GM18909 (cell line): ENCODE data around the gene GALR1.
"Not testable (repeated sequence)": the region's sequence is repeated elsewhere in the genome, so short reads cannot be mapped to it uniquely, and the experiment has no call there.

Source experiments
- ATAC-seq: cut with Tn5 transposase; IDR thresholded peaks from one replicate; pipeline ENCODE4 v1.9.1; 2021; ENCODE audit warnings: mild to moderate bottlenecking; ENCODE audit not compliant: unreplicated experiment, poor library complexity

The GALR1 gene

GRCh38 chr18:77248873-77249568 is 627 bp upstream of the GALR1 start:
- ATAC-seq = no peak

DNA sequence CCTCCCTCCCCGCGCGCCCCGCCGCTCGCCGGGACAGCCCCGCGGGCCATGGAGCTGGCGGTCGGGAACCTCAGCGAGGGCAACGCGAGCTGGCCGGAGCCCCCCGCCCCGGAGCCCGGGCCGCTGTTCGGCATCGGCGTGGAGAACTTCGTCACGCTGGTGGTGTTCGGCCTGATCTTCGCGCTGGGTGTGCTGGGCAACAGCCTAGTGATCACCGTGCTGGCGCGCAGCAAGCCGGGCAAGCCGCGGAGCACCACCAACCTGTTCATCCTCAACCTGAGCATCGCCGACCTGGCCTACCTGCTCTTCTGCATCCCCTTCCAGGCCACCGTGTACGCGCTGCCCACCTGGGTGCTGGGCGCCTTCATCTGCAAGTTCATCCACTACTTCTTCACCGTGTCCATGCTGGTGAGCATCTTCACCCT is 865 bp downstream of the GALR1 start:
- no peak for ATAC-seq

GRCh38 chr18:77250926-77251729 is 1.5 kb downstream of the GALR1 start:
- ATAC-seq = no peak

- no peak for ATAC-seq
Measured at GRCh38 chr18:77251730-77252050, 2.0 kb downstream of the GALR1 start.

- no peak for ATAC-seq
Measured at GRCh38 chr18:77254711-77255405, 5.2 kb downstream of the GALR1 start.

DNA sequence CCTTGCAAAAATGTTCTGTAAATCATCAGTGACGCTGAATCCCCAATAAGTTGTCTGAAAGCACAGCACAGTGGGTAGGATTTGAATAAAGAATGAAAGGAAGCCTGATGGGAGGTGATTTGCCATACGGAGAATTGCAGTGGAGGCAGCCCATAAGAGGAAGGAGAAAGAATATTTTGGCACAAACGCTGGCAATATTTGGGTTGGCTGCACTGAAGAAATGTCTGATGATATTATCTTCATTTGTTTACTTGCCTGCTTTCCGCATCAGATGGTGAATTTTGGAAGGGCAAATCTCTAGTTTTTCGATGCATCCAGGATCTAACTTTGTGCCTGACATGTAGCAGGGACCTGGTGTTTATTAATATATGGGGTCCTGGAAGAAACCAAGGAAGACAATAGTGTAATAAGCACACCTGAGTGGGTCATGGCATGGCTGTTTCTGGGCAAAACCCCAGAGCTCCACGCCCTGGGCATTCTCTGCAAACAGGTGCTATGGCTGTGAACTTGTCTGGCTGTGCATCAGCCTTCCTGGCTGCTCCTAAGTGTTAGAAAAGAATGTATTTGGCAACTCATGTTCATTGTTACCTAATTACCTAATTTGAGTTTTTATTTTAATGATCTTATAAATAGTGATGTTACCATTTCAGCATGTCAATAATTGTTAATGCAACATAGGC is 5.9 kb downstream of the GALR1 start:
- no peak for ATAC-seq

DNA sequence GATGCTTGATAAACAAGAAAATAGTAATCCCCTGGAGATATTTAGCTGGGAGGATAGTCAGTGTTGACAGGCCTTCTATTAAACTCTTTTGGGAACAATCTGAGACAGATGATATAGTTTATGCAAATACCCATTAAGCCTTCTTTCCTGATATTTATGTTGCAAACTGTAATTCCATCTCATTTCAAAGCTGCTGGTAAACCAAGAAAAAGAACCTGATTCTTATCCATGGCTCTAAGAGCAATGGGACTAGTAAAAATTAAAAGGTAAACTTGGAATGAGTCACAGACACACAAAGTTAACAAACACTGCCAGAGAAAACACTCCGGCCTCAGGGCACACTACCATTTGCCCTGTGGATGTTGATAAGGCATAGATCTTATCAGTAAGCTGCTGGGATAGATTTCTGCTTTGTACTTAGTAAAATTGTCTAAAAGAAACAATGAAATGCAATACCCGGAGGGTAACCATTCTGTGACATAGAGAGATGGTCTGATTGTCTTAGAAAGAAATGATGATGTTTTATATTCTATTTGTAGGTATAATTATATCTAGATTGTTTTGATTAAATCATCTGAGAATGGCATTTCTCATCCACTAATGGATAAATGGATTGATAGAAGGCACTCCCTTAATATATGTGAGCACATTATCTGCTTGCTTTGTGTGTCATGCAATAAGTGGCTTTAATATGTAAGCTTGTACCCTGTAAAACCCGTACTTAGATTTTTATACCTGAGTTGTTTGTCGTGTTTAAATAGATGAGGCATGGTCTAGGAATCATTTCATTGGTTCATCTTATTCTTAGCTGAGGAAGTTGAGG is 13.2 kb downstream of the GALR1 start:
- no peak for ATAC-seq

DNA sequence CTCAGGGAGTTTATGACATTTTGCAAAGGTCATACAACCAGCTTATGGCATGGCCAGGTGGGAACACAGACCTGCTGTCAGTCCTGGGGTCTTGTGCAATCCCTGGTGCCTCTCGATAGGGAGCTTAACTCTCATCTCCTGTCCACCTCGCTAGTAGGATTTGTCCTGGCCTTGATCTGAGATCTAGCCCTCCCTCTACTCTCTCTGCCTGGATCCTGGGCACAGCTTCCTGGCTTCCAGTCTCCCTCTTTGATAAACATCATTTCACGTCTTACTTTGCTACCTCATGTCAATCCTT is 13.8 kb downstream of the GALR1 start:
- ATAC-seq = no peak

DNA sequence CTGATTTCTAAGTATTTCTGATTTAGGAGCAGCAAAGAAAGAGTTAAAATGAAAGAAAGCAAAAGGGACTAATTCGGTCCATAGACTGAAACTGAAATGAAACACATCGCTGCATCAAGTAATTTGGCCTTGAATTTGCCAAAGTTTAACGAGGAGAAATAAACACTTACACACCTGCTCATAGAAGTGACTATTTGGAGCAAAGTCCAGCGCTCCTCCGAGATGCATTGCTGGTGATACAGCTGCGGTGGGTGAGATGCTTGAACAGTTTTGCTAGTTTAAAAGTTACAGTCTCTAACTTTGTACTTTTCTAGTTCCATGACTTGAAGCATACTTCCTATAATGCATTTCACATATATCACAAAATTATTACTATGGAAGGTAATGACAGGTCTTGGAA is 18.3 kb downstream of the GALR1 start:
- ATAC-seq = no peak

- ATAC-seq = no peak
Measured at GRCh38 chr18:77268456-77268855, 18.8 kb downstream of the GALR1 start.

DNA sequence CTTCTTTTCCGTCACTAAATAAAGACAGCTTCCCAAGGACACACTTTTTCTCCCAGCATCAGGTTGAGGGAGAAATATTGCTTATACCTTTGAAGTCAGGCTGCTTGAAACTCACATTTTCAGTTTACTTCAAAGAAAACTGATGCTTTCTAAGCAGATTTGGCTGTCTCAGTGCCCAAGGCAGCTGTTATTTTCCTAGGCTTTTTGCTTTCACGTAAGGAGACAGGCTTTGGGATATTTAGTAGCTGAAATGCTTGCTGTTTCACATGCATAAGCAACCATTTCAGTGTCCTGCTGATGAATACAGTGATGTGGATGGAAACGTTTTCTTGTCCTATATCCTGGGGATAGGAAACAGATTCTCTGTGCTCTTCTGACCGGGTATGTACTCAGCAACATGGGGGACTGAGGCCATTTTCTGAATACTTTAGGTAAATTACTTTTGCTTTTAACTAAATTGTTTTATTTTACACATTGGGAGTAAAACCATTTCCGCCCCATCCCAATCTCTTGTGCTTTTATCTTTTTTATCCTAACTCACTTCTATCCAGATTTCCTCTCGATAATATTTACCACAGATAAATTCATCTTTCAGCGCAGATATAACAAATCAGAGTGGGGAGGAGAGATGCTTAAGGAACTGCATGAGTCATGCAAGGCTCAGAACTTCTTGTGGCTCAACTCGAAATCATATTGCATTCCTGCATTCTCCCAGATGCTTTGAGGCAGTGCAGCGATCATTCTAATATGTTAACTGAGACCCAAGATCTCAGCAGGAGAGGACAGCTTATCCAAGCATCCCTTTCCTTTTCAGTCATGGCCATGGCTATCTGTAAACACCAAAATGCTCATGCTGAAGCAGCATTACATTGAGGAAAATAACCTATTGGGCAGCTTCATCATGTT is 22.2 kb downstream of the GALR1 start:
- ATAC-seq = no peak

- not testable (repeated sequence) for ATAC-seq
Measured at GRCh38 chr18:77290841-77291240, 41.2 kb downstream of the GALR1 start.

- ATAC-seq = no peak
Measured at GRCh38 chr18:77298172-77298571, 48.5 kb downstream of the GALR1 start.

DNA sequence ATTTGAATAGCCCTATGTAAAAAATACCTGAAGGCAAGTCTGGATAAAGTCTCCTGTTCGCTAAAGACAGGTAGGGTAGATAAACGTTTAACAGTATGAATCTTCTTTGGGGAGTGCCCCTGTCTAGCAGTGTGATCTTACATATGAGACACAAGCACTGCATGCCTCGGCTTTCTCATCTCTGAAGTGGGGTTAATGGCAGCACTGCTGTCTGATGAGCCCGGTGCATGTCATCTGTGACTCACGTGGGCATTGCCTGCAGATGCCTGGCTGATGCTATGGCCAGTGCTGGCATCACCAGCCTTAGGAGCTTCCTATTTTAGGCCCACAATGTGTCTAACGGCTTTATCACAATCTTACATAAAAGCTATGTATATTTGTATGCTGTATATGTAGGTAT is 50.1 kb downstream of the GALR1 start:
- ATAC-seq = no peak

- no peak for ATAC-seq
Measured at GRCh38 chr18:77300579-77300978, 50.9 kb downstream of the GALR1 start.

DNA sequence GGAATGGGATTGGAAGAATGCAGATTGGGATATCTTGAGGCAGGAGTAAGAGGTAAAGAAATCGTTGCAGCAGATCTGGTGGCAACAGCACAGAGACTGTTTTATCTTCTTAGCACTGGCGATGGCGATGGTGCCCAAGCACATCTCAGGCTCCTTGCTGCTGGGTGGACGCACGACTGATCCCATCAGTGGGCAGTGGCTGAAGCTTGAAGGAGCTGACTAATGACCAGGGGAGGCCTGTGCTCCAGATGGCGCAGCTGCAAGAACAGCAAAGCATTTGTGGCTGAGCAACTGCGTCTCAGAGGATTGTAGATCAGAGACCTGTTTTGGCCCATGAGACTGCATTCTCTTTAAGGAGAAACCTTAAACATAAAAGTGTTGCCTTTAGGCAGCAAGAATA is 54.6 kb downstream of the GALR1 start:
- ATAC-seq = no peak

GRCh38 chr18:77305676-77306075 is 56.0 kb downstream of the GALR1 start:
- no peak for ATAC-seq

- ATAC-seq = no peak
Measured at GRCh38 chr18:77308216-77308615, 58.6 kb downstream of the GALR1 start.

- no peak for ATAC-seq
Measured at GRCh38 chr18:77314511-77314910, 64.9 kb downstream of the GALR1 start.
